Liver (tissue), 9 donors: ENCODE data around the gene MYO10. TPM values are rescaled to one million over a fixed set of nuclear protein-coding genes. Genes with fewer than 3 reads are reported as not detected.

Experiments
- DNase-seq: peaks from one replicate; pipeline ENCODE4 v3.0.0-alpha.2; 2017; ENCODE audit warnings: low spot score
- H3K27ac ChIP-seq, 2 donors: one replicate each; pipeline ENCODE4 v1.7.0; 2013; ENCODE audit warnings: inconsistent platforms in 2 of 2, low read length in 2 of 2, control low read depth in 1 of 2, low read depth in 1 of 2, mild to moderate bottlenecking in 1 of 2
- H3K27me3 ChIP-seq, 4 donors: one replicate each; pipeline versions ENCODE4 v1.6.1 to v1.7.0; 2013; ENCODE audit warnings: low read length in 3 of 4, inconsistent platforms in 1 of 4, mild to moderate bottlenecking in 1 of 4, moderate library complexity in 1 of 4; ENCODE audit not compliant: control insufficient read depth in 4 of 4, insufficient read depth in 4 of 4
- H3K36me3 ChIP-seq, 4 donors: one replicate each; pipeline versions ENCODE4 v1.6.1 to v1.7.0; 2013; ENCODE audit warnings: low read length in 3 of 4, mild to moderate bottlenecking in 3 of 4, low read depth in 1 of 4, moderate library complexity in 1 of 4; ENCODE audit not compliant: control insufficient read depth in 4 of 4, insufficient read depth in 3 of 4
- H3K4me1 ChIP-seq, 4 donors: one replicate each; pipeline versions ENCODE4 v1.6.1 to v1.7.0; 2013; ENCODE audit warnings: low read length in 3 of 4, mild to moderate bottlenecking in 3 of 4, moderate library complexity in 1 of 4; ENCODE audit not compliant: control insufficient read depth in 4 of 4, insufficient read depth in 4 of 4
- H3K4me3 ChIP-seq, 3 donors: one replicate each; pipeline versions ENCODE4 v1.6.1 to v1.7.0; 2013; ENCODE audit warnings: low read length in 3 of 3, control low read depth in 1 of 3, low read depth in 1 of 3, mild to moderate bottlenecking in 1 of 3
- H3K9ac ChIP-seq, 2 donors: one replicate each; pipeline ENCODE4 v1.7.0; 2013; ENCODE audit warnings: low read length in 2 of 2, mild to moderate bottlenecking in 2 of 2, moderate library complexity in 2 of 2, control low read depth in 1 of 2, low read depth in 1 of 2
- H3K9me3 ChIP-seq, 4 donors: one replicate each; pipeline versions ENCODE4 v1.6.1 to v1.7.0; 2013; ENCODE audit warnings: low read length in 3 of 4; ENCODE audit not compliant: control insufficient read depth in 4 of 4
- ATF3 ChIP-seq: IDR thresholded peaks from 2 replicates; pipeline ENCODE4 v1.6.1; 2016; ENCODE audit warnings: antibody characterized with exemption
- CTCF ChIP-seq: fragments of 150-350 bp; IDR thresholded peaks from 2 replicates; pipeline ENCODE4 v1.5.1; 2017; ENCODE audit warnings: improper control_type of control experiment, low read depth, low read length; ENCODE audit not compliant: missing input control
- EGR1 ChIP-seq, 2 donors: IDR thresholded peaks; 2 replicates each; pipeline ENCODE4 v1.6.1; 2016 to 2018; ENCODE audit warnings: antibody characterized with exemption in 2 of 2, low read depth in 2 of 2
- FOXA1 ChIP-seq: IDR thresholded peaks from 2 replicates; pipeline ENCODE4 v1.6.1; 2016; ENCODE audit warnings: antibody characterized with exemption
- FOXA2 ChIP-seq: IDR thresholded peaks from 2 replicates; pipeline ENCODE4 v1.6.1; 2016; ENCODE audit warnings: antibody characterized with exemption
- GABPA ChIP-seq, 2 donors: IDR thresholded peaks in 1 of 2; conservative IDR thresholded peaks in 1 of 2; 2 replicates each; pipeline ENCODE4 v1.6.1; 2016; ENCODE audit warnings: antibody characterized with exemption in 2 of 2, mild to moderate bottlenecking in 1 of 2, moderate library complexity in 1 of 2
- HNF4A ChIP-seq, 2 donors: conservative IDR thresholded peaks; 2 replicates each; pipeline ENCODE4 v1.6.1; 2016; ENCODE audit warnings: antibody characterized with exemption in 2 of 2, mild to moderate bottlenecking in 2 of 2
- HNF4G ChIP-seq: IDR thresholded peaks from 2 replicates; pipeline ENCODE4 v1.6.1; 2016; ENCODE audit warnings: antibody characterized with exemption
- JUND ChIP-seq, 2 donors: IDR thresholded peaks; 2 replicates each; pipeline ENCODE4 v1.6.1; 2016; ENCODE audit warnings: antibody characterized with exemption in 2 of 2
- NR2F2 ChIP-seq: IDR thresholded peaks from 2 replicates; pipeline ENCODE4 v1.6.1; 2016; ENCODE audit warnings: antibody characterized with exemption
- RXRA ChIP-seq, 2 donors: IDR thresholded peaks; 2 replicates each; pipeline ENCODE4 v1.6.1; 2017 to 2018; ENCODE audit warnings: antibody characterized with exemption in 2 of 2, mild to moderate bottlenecking in 1 of 2
- SP1 ChIP-seq: IDR thresholded peaks from 2 replicates; pipeline ENCODE4 v1.6.1; 2018; ENCODE audit warnings: antibody characterized with exemption, mild to moderate bottlenecking
- TAF1 ChIP-seq: conservative IDR thresholded peaks from 2 replicates; pipeline ENCODE4 v1.6.1; 2016; ENCODE audit warnings: antibody characterized with exemption, mild to moderate bottlenecking
- YY1 ChIP-seq: IDR thresholded peaks from 2 replicates; pipeline ENCODE4 v1.6.1; 2016; ENCODE audit warnings: antibody characterized with exemption, mild to moderate bottlenecking
- ZBTB33 ChIP-seq: IDR thresholded peaks from 2 replicates; pipeline ENCODE4 v1.6.1; 2016; ENCODE audit warnings: antibody characterized with exemption
- WGBS: extraction: QIAGEN DNeasy Blood & Tissue Kit; methylation state at CpG from one replicate; pipeline ENCODE4 v1.1.7; 2013; 5-methylcytosine and 5-hydroxymethylcytosine counted together
- polyA plus RNA-seq, 2 donors: library from polyadenylated mRNA; stranded (reverse) in 1 of 2; unstranded in 1 of 2; fragments of 200-250 nt in 1 of 2; fragments of >200 nt in 1 of 2; fragmentation: Nextera tagmentation in 1 of 2; extraction: Ambion mirVana in 1 of 2; gene quantifications; one replicate each; pipeline versions ENCODE4 v1.2.1 to v1.2.3, GENCODE V29; 2013 to 2015
- total RNA-seq, 2 donors: library from RNA; depleted of rRNA; stranded (reverse); fragments of >200 nt; gene quantifications; one replicate each; pipeline ENCODE4 v1.2.3, GENCODE V29; 2014
- TF ChIP-seq, protein P1 (sequence below): IDR thresholded peaks from 2 replicates; pipeline ENCODE4 v1.6.1; 2016; ENCODE audit warnings: antibody characterized with exemption, mild to moderate bottlenecking
- TF ChIP-seq, protein P2 (sequence below): IDR thresholded peaks from 2 replicates; pipeline ENCODE4 v1.6.1; 2016; ENCODE audit warnings: antibody characterized with exemption
- donor health status: healthy.
- donor health status: healthy.
- donor health status: healthy.
- donor health status: healthy.
- donor health status: healthy.

MYO10 gene
- total and polyA plus RNA-seq, 4 donors, result 4.3 to 15.3 (median 7.1) TPM

- Histone ChIP-seq H3K4me1 (peaks cover 0 to 3% (median 0%) of the 10 kb centered on the region in 4 donors), H3K27ac (no peak overlapping the region), H3K9ac (no peak overlapping the region), H3K36me3 (no peaks in the 10 kb centered on the region), H3K4me3 (no peak overlapping the region), H3K9me3 (no peaks in the 10 kb centered on the region), H3K27me3 (no peaks in the 10 kb centered on the region)
- no peak for TF ChIP-seq SP1
- TF ChIP-seq JUND (IDR thresholded peaks at IDR 0.05), result no peak
- TF ChIP-seq HNF4A (conservative IDR thresholded peaks at IDR 0.05), result no peak
- TF ChIP-seq YY1, result no peak
- TF ChIP-seq, protein P1, sequence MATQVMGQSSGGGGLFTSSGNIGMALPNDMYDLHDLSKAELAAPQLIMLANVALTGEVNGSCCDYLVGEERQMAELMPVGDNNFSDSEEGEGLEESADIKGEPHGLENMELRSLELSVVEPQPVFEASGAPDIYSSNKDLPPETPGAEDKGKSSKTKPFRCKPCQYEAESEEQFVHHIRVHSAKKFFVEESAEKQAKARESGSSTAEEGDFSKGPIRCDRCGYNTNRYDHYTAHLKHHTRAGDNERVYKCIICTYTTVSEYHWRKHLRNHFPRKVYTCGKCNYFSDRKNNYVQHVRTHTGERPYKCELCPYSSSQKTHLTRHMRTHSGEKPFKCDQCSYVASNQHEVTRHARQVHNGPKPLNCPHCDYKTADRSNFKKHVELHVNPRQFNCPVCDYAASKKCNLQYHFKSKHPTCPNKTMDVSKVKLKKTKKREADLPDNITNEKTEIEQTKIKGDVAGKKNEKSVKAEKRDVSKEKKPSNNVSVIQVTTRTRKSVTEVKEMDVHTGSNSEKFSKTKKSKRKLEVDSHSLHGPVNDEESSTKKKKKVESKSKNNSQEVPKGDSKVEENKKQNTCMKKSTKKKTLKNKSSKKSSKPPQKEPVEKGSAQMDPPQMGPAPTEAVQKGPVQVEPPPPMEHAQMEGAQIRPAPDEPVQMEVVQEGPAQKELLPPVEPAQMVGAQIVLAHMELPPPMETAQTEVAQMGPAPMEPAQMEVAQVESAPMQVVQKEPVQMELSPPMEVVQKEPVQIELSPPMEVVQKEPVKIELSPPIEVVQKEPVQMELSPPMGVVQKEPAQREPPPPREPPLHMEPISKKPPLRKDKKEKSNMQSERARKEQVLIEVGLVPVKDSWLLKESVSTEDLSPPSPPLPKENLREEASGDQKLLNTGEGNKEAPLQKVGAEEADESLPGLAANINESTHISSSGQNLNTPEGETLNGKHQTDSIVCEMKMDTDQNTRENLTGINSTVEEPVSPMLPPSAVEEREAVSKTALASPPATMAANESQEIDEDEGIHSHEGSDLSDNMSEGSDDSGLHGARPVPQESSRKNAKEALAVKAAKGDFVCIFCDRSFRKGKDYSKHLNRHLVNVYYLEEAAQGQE, result no peak
- no peak for TF ChIP-seq ZBTB33
- TF ChIP-seq, protein P2, sequence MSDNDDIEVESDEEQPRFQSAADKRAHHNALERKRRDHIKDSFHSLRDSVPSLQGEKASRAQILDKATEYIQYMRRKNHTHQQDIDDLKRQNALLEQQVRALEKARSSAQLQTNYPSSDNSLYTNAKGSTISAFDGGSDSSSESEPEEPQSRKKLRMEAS, result no peak
- no peak for TF ChIP-seq ATF3
- no peak for TF ChIP-seq RXRA (IDR thresholded peaks at IDR 0.05)
- no peak for DNase-seq
- WGBS, result 94% methylated on average over 7 of the region's 7 CpGs
Observed at GRCh38 chr5:16756692-16757091, 179.4 kb downstream of the MYO10 start.

DNA sequence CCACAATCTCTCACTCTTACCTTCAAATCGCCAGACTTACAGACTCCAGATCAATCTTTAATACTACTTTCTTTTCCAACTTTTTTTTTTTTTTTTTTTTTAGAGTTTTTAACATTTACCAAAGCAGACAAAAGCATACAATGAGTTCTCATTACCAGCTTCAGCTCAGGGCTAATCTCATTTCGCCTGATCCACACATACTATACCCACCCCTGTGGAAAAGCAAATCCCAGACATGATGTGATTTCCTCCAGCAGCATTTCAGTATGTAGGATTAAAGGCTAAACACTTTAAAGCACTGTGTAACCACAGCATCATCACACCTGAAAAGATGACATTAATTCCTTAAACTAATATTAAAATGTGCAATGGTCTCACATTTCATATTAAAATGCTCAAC lies 180.4 kb downstream of the MYO10 start:
- no peak for DNase-seq
- Histone ChIP-seq H3K27me3 (no peaks in the 10 kb centered on the region), H3K9me3 (no peaks in the 10 kb centered on the region), H3K4me1 (peaks cover 0 to 3% (median 0%) of the 10 kb centered on the region in 4 donors), H3K9ac (no peak overlapping the region), H3K27ac (no peak overlapping the region), H3K4me3 (no peak overlapping the region), H3K36me3 (no peaks in the 10 kb centered on the region)
- WGBS, result 88% methylated on average over 2 of the region's 2 CpGs
- TF ChIP-seq, protein P1, result no peak
- TF ChIP-seq YY1 (no peak), JUND (IDR thresholded peaks at IDR 0.05) (no peak), FOXA2 (no peak), ATF3 (no peak), RXRA (IDR thresholded peaks at IDR 0.05) (no peak), ZBTB33 (no peak), EGR1 (IDR thresholded peaks at IDR 0.05; ENCODE audit: low read depth in 2 of 2) (no peak), HNF4G (no peak), GABPA (IDR thresholded peaks at IDR 0.05 in 1 of 2, conservative IDR thresholded peaks at IDR 0.05 in 1 of 2) (no peak), FOXA1 (no peak), NR2F2 (no peak), TAF1 (no peak), HNF4A (conservative IDR thresholded peaks at IDR 0.05) (no peak), CTCF (no peak)
- TF ChIP-seq, protein P2, result no peak
